PFSK-1 (cell line): ENCODE measurements around the gene TRAK1.

Experiments used
- FOXP2 ChIP-seq: optimal IDR thresholded peaks from 2 replicates; pipeline ENCODE3; 2011; ENCODE audit warnings: borderline replicate concordance, control low read depth, inconsistent platforms; ENCODE audit not compliant: insufficient read depth; ENCODE audit errors: extremely low read length, extremely low read depth
- POLR2AphosphoS5 ChIP-seq: IDR thresholded peaks from 2 replicates; pipeline ENCODE4 v1.6.1; 2012; ENCODE audit warnings: low read depth, mild to moderate bottlenecking, control low read depth, low read length, moderate library complexity
- REST ChIP-seq, 2 experiments: IDR thresholded peaks; 2 replicates each; pipeline versions ENCODE4 v1.6.1 to v1.8.0; 2011 to 2012; ENCODE audit warnings: low read depth in 2 of 2, low read length in 2 of 2, control low read depth in 1 of 2, inconsistent platforms in 1 of 2, mild to moderate bottlenecking in 1 of 2, moderate library complexity in 1 of 2; ENCODE audit not compliant: insufficient read depth in 1 of 2
- SIN3A ChIP-seq: IDR thresholded peaks from 2 replicates; pipeline ENCODE4 v1.6.1; 2012; ENCODE audit warnings: mild to moderate bottlenecking, low read length, moderate library complexity, borderline replicate concordance; ENCODE audit not compliant: insufficient read depth
- TAF1 ChIP-seq: IDR thresholded peaks from 2 replicates; pipeline ENCODE4 v1.6.1; 2012; ENCODE audit warnings: low read length, control low read depth, borderline replicate concordance; ENCODE audit not compliant: insufficient read depth

Gene TRAK1

GRCh38 chr3:42163622-42164244, 72.6 kb downstream of the TRAK1 start:
- TF ChIP-seq FOXP2, result no peak
- TF ChIP-seq SIN3A, result no peak
- TF ChIP-seq REST (IDR thresholded peaks at IDR 0.05; ENCODE audit: insufficient read depth in 1 of 2, low read depth in 2 of 2, low read length in 2 of 2), result no peak
- no peak for TF ChIP-seq POLR2AphosphoS5
- no peak for TF ChIP-seq TAF1

DNA sequence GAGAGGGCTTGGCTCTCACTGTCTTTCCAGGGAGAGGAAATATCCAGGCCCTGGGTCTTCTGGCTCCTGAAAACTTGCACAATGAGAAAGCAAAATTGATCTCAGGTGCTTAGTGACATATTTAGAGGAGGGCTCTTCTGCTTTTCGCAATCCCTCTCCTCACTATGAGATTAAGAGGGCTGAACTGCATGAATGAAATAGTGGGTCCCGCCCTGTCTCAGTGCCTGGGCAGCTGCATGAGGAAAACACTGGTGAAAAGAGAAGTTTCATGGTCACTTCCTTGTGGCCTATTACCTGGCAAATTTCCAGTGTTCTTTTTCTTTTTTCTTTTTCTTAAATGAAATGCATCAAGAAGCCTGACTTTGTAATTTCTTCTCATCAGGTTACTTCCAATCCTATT, 73.5 kb downstream of the TRAK1 start:
- TF ChIP-seq TAF1 (no peak), SIN3A (no peak), POLR2AphosphoS5 (no peak), FOXP2 (no peak), REST (IDR thresholded peaks at IDR 0.05; ENCODE audit: insufficient read depth in 1 of 2, low read depth in 2 of 2, low read length in 2 of 2) (no peak)

DNA sequence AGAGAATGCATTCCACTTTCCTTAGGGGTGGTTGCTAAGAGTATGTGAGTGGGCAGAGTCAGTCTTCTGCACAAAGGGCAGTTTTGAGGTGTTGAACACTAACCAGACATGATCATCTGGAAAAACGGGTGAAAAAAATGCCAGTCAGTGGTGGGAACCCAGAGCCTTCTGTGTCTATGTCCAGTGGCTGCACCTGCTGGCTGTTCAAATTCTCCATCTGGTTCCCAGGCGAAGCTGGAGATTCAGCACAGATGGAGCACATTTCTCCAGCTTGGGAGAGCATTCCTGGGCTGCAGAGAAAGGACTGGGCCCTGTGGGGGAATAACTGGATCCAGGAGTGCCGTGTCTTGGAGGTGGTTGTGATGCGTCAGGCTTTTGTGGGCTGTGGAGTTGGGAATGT, 74.1 kb downstream of the TRAK1 start:
- no peak for TF ChIP-seq REST (IDR thresholded peaks at IDR 0.05; ENCODE audit: insufficient read depth in 1 of 2, low read depth in 2 of 2, low read length in 2 of 2)
- no peak for TF ChIP-seq TAF1
- TF ChIP-seq FOXP2, result no peak
- no peak for TF ChIP-seq POLR2AphosphoS5
- no peak for TF ChIP-seq SIN3A

- no peak for TF ChIP-seq REST (IDR thresholded peaks at IDR 0.05; ENCODE audit: insufficient read depth in 1 of 2, low read depth in 2 of 2, low read length in 2 of 2)
- no peak for TF ChIP-seq POLR2AphosphoS5
- no peak for TF ChIP-seq TAF1
- TF ChIP-seq FOXP2, result no peak
- no peak for TF ChIP-seq SIN3A
Measured at GRCh38 chr3:42166214-42166613, 75.1 kb downstream of the TRAK1 start.
